HG03175 (cell line): Measurements from ENCODE around the gene HIVEP3.
"Not testable (repeated sequence)": the region's sequence is repeated elsewhere in the genome, so short reads cannot be mapped to it uniquely, and the experiment has no call there.

Experiments used
- ATAC-seq: cut with Tn5 transposase; IDR thresholded peaks from one replicate; pipeline ENCODE4 v1.9.1; 2021; ENCODE audit warnings: mild to moderate bottlenecking, moderate library complexity; ENCODE audit not compliant: unreplicated experiment

HIVEP3 gene

DNA sequence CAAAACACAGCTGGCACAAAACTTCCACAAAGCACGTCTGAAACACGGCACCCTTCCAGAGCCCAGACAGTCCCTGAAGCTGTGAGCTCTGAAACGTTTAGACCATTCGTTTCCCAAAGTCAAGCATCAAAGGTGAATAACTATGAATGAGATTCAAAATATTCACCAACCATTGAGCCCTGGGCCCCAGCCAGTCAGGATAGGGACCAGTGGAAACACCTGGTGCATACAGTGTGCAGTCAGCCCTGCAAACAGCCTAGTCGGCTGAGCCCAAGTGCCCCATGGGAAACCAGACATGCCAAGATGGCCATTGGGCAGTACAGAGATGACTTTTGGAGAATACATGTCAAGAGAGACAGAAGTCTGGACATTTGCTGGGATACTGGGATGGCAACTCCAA, 343.9 kb downstream of the HIVEP3 start:
- no peak for ATAC-seq

- ATAC-seq = peak; percentile 72
These were observed 344.7 kb downstream of the HIVEP3 start for GRCh38 chr1:41573785-41574713.

DNA sequence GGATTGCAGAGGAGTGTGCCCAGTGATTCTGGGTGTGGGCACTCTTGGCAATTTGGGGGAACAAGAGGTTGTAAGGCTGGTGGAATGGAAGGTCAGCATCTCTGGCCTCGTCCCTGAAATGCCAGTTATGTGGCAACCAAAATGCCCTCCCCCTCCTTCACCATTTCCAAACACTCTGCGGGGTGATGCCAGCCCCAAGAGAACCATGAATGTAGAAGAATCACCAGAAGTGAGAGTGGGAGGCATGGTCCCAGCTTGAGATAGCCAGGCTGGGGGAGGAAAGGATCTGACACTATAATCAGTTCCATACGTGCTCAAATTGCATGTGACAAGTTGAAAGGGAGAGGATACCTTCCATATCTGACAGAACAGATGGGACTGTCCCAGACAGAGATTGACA, 345.5 kb downstream of the HIVEP3 start:
- ATAC-seq = no peak

- no peak for ATAC-seq
These were observed 346.5 kb downstream of the HIVEP3 start for GRCh38 chr1:41572224-41572623.

- ATAC-seq = no peak
These were observed 347.7 kb downstream of the HIVEP3 start for GRCh38 chr1:41571041-41571440.

GRCh38 chr1:41568204-41568603, 350.5 kb downstream of the HIVEP3 start:
- ATAC-seq = no peak

- no peak for ATAC-seq
These were observed 351.8 kb downstream of the HIVEP3 start for GRCh38 chr1:41566969-41567368.

GRCh38 chr1:41566274-41566885, 352.3 kb downstream of the HIVEP3 start:
- ATAC-seq = no peak

- ATAC-seq = no peak
These were observed 353.8 kb downstream of the HIVEP3 start for GRCh38 chr1:41564741-41565475.

DNA sequence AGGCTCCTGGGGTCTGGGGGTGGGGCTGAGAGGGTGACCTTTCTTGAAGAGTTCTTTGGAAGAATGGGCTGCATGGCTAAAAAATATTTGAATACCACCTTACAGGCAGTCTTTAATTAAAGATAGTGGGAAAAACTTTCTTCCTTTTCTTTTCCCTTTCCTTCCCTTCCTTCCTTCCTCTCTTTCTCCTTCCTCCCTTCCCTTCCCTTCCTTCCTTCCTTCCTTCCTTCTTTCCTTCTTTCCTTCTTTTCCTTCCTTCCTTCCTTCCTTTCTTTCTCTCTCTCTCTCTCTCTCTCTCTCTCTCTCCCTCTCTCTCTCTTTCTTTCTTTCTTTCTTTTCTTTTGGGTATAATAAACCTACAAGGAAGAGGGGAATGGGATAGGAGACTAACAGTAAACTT, 356.4 kb downstream of the HIVEP3 start:
- no peak for ATAC-seq

DNA sequence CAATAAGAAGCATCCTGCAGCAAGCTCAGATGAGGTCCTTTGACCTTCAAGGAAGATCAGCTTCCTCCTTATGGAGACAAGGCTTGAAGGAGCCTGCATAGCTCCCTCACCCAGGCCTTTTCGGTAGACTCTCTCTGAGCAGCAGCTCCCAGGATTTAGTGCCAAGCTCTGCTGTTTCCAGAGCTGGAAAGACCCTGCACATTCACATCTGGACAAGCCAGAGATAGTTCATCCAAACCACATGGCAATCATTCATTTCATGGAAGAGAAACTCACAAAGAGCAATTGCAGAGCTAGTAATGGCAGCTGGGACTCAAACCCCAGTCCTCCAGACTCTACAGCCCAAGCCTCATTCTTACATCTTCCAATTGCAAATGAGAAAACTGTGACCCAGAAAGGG, 357.8 kb downstream of the HIVEP3 start:
- ATAC-seq = no peak

DNA sequence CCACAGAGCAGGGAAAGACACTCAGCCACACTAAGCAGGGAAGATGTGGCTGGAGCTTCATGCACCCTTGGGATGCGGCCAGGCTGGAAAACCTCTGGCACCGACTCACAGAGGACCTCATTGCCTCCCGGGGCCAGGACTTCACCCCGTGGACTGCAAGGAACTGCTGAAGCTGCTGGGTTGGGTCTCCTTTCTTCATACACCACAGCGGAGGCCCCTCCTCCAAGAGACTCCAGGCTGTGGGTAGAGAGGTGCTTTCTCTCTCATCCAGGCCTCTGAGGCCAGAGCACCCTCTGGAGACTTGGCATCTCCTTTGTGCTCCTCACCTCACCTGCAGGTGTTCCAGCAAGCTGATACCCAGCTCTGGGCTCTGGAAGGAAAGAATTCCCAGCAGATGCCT, 358.2 kb downstream of the HIVEP3 start:
- ATAC-seq = no peak

DNA sequence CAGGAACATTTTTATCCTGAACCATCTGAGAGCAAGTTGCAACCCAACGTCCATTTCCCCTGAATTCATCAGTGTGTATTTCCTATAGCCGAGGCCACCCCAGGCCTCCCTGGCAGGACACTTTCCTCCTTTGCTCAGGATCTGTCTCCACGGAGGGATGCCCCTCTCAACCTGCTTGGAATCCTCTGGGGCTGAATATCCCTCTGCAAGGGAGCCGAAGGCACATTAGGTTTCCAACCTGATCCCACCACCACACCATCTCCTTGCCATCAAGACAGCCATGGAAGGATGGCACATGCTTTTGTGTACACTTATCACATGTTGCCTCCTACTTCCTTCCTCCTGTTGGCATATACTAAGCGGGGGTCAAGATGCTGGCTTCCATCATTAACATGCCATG, 359.4 kb downstream of the HIVEP3 start:
- ATAC-seq = no peak

- ATAC-seq = no peak
These were observed 360.0 kb downstream of the HIVEP3 start for GRCh38 chr1:41558761-41559171.

GRCh38 chr1:41557751-41558455, 360.8 kb downstream of the HIVEP3 start:
- ATAC-seq = no peak

GRCh38 chr1:41554746-41555145, 364.0 kb downstream of the HIVEP3 start:
- ATAC-seq = not testable (repeated sequence)

- ATAC-seq = no peak
These were observed 370.8 kb downstream of the HIVEP3 start for GRCh38 chr1:41547781-41548560.

GRCh38 chr1:41547336-41547735, 371.4 kb downstream of the HIVEP3 start:
- no peak for ATAC-seq

DNA sequence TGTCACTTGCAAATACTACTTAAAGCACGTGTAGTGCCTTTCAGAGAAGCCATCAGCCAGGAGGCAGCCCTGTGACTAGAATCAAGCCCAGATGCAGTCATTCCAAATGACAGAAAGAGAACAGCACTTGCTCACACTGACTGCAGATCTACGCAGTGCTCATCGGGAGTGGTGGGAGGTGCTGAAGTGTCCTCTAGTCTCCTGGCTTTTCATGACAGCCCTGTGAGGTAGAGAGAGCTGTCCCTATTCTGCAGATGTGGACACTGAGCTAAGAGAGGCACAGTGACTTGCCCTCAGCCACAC, 371.9 kb downstream of the HIVEP3 start:
- no peak for ATAC-seq
